ENCODE measurements around the gene SPATA45.

DNA sequence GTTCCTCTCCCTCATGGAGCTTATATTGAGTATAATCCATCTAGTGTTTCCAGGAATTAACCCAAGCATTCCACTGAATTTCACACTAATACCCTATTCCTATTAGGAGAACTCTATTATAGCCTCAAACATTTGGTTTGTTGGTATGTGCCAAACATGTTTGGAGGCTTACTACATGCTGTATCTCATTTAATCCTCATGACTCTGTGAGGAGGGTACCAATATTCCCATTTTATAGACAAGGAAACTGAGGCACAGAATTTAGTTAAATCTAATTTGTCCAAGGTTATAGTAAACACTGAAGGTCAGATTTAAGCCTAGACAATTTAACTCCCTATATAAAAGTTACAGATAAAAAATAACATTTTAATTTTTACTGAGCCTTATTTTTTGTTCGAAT lies 19.7 kb upstream of the SPATA45 start:
- TF ChIP-seq CTCF (IDR thresholded peaks at IDR 0.05), result no peak
- no peak for TF ChIP-seq POLR2A (IDR thresholded peaks at IDR 0.05)

Measured in esophagus squamous epithelium (tissue), 4 donors.